Hematopoietic multipotent progenitor cell treated with erythropoietin and hydrocortisone succinate and interleukin-3 and kit ligand, for 15 days (in vitro differentiated cells): ENCODE measurements around the gene REEP3.
"Not testable (repeated sequence)": the region's sequence is repeated elsewhere in the genome, so short reads cannot be mapped to it uniquely, and the experiment has no call there.

ENCODE experiments used
- DNase-seq: peaks from one replicate; pipeline ENCODE4 v3.0.0-alpha.2; 2015; ENCODE audit warnings: low spot score

REEP3 gene

GRCh38 chr10:63630085-63630930 is 109.1 kb downstream of the REEP3 start:
- peak; percentile 73 for DNase-seq

GRCh38 chr10:63630931-63631680 is 109.9 kb downstream of the REEP3 start:
- DNase-seq: no peak

GRCh38 chr10:63631991-63632390 is 110.8 kb downstream of the REEP3 start:
- DNase-seq: no peak

- no peak for DNase-seq
Measured at GRCh38 chr10:63633677-63634487, 112.7 kb downstream of the REEP3 start.

- DNase-seq: no peak
Measured at GRCh38 chr10:63634488-63635065, 113.4 kb downstream of the REEP3 start.

- no peak for DNase-seq
Measured at GRCh38 chr10:63636812-63637211, 115.6 kb downstream of the REEP3 start.

GRCh38 chr10:63637901-63638327 is 116.7 kb downstream of the REEP3 start:
- DNase-seq: no peak

- no peak for DNase-seq
Measured at GRCh38 chr10:63641366-63641765, 120.2 kb downstream of the REEP3 start.

- no peak for DNase-seq
Measured at GRCh38 chr10:63641799-63642198, 120.6 kb downstream of the REEP3 start.

GRCh38 chr10:63642808-63643207 is 121.6 kb downstream of the REEP3 start:
- no peak for DNase-seq

GRCh38 chr10:63644418-63645142 is 123.4 kb downstream of the REEP3 start:
- no peak for DNase-seq

GRCh38 chr10:63645195-63645594 is 124.0 kb downstream of the REEP3 start:
- DNase-seq: no peak

GRCh38 chr10:63646491-63646890 is 125.3 kb downstream of the REEP3 start:
- no peak for DNase-seq

GRCh38 chr10:63651864-63652263 is 130.7 kb downstream of the REEP3 start:
- no peak for DNase-seq

GRCh38 chr10:63653747-63654146 is 132.5 kb downstream of the REEP3 start:
- DNase-seq: no peak

- DNase-seq: no peak
Measured at GRCh38 chr10:63657761-63658160, 136.6 kb downstream of the REEP3 start.

GRCh38 chr10:63660941-63661340 is 139.7 kb downstream of the REEP3 start:
- not testable (repeated sequence) for DNase-seq

- DNase-seq: no peak
Measured at GRCh38 chr10:63661347-63661746, 140.1 kb downstream of the REEP3 start.

- DNase-seq: no peak
Measured at GRCh38 chr10:63664341-63664885, 143.2 kb downstream of the REEP3 start.

- DNase-seq: not testable (repeated sequence)
Measured at GRCh38 chr10:63665006-63665580, 143.9 kb downstream of the REEP3 start.
